Brain pericyte (primary cell): ENCODE measurements around the gene PRMT2.

ENCODE experiments used
- DNase-seq: peaks from one replicate; pipeline ENCODE4 v3.0.0-alpha.2; 2012; ENCODE audit warnings: low read depth, low spot score

PRMT2 gene

DNA sequence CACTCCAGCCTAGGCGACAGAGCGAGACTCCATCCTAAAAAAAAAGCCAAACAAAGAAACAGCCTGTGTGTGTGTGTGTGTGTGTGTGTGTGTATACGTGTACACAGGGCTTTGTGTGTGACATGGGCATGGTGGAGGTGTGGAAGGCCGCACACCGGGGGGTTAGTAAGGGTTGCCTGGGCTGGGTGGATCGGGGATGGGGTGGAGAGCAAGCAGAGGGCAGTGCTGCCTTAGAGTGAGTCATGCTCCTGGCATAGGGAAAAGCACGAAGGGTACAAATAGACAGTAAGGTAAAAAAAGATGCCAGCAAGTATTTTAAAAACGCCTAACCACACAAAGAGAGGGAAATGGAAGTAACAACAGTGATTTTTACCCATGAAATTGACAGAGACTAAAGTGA lies 6.2 kb downstream of the PRMT2 start:
- no peak for DNase-seq

GRCh38 chr21:46643379-46644177 lies 8.1 kb downstream of the PRMT2 start:
- no peak for DNase-seq

DNA sequence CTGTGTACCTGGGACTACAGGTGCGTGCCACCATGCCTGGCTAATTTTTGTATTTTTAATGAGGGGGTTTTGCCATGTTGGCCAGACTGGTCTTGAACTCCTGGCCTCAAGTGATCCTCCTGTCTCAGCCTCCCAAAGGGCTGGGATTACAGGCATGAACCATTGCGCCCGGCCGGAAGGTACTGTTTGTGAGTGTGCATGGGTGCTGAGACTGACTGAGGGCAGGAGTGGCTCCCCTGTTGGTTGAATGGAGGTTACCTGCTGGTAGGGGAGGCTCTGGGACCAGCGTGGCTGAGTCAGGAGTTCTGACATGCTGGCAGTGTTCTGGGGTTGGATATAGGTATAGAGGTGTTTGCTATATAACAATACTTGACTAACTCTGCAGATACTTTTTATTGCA lies 10.4 kb downstream of the PRMT2 start:
- no peak for DNase-seq

DNA sequence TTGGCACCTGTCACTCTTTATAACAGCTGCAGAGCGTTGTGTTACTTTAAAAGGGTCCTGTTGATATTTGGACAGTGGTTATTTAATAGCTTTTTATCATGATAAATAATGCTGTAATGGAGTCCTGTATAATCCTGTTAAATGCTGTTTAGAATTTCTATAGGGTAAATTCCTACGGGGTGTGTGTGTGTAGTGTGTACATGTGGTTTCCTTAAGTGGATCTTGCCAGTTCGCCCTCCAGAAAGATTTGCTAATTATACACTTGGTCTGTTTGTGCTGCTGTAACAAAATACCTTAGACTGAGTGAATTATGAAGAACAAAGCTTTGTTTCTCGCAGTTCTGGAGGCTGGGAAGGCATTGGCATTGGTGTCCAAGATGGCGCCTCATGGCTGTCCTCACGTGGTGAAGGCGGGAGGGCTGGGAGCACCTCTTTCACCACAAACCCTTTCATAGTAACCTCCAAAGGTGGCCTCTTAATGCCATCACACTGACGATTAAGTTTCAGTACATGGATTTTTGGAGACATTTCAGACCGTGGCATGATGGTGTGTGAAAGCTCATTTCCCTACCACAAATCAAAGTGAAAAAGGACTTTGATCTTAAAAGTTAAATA lies 11.2 kb downstream of the PRMT2 start:
- no peak for DNase-seq

- DNase-seq, result no peak
These were observed 13.1 kb downstream of the PRMT2 start for GRCh38 chr21:46648539-46648938.

DNA sequence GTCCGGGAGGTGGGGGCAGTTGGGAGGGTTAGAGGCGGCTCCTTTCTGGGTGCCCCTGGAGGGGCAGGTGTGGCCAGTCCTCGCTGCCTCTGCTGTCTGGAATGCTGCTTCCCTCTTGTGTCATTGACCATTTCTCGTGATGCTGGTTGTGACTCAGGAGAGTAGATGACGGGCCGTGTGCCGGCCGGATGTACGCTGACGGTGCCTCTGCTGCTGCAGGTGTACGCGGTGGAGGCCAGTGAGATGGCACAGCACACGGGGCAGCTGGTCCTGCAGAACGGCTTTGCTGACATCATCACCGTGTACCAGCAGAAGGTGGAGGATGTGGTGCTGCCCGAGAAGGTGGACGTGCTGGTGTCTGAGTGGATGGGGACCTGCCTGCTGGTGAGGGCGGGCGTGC lies 13.9 kb downstream of the PRMT2 start:
- no peak for DNase-seq

- no peak for DNase-seq
These were observed 15.1 kb downstream of the PRMT2 start for GRCh38 chr21:46650476-46651098.

GRCh38 chr21:46651121-46651520 lies 15.6 kb downstream of the PRMT2 start:
- DNase-seq, result no peak

DNA sequence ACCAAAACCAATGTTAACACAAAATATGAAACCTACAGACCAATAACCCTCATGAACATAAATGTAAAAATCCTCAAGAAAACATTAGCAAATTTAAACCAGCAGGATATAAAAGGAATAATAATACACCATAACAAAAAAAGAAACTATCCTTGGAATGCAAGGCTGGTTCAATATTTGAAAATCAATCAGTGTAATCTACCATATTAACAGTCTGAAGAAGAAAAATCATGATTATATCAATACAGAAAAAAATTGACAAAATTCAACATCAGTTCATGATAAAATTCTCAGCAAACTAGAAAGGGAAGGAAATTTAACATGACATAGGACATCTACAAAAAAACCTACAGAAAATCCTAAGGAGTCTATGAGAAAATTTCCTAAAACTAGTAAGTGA lies 19.8 kb downstream of the PRMT2 start:
- no peak for DNase-seq

- DNase-seq, result no peak
These were observed 21.3 kb downstream of the PRMT2 start for GRCh38 chr21:46656820-46657219.

- no peak for DNase-seq
These were observed 25.0 kb downstream of the PRMT2 start for GRCh38 chr21:46660505-46660904.

DNA sequence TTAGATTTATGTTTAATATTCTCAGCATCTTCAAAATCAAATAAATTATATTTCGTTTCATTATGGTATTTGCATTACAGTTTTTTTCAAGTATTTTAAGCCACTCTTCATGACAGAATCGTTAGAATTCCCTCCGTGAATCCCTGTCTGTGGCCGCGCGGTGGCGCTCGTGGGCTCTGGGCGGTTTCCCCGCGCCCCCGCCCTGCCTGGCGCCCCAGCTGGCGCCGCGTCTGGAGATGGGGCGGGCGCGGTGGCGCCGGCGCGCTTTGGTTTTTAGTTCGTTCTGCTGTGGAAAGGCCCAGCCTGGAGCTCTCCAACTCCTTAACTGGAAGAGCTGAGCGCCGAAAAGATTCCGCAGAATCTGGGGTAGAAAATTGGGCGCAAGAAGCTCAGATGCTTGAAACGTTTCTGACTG lies 25.7 kb downstream of the PRMT2 start:
- DNase-seq, result peak; percentile 49

DNA sequence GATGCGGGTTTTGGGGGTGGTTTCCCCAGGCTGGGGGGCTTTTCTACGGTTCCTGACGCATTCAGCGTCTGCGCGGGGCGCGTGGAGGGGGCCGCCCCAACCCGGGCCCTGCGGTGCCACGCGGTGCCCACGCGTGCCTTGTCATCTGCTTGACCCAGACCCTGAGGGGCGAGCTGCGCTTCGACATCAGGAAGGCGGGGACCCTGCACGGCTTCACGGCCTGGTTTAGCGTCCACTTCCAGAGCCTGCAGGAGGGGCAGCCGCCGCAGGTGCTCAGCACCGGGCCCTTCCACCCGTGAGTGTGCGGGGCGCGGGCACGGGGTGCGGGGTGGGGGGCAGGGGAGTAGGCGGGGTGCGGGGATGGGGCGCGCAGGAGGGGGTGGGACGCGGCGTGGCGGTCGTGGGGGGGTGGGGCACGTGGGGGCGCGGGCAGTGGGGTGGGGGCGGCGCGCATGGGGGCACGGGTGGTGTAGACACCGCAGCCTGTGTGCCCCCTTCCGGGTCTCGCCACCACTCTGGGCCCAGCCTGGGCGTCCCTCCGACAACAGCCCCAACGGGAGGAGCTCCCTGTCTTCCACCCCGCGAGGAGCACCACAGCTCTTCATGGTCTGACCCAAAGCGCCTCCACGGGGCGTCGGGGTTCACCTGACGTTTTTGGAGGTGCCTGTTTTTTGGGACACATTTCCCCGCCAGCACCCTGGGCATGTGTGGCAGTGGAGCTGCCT lies 26.3 kb downstream of the PRMT2 start:
- no peak for DNase-seq

GRCh38 chr21:46662367-46662654 lies 26.8 kb downstream of the PRMT2 start:
- DNase-seq, result no peak

DNA sequence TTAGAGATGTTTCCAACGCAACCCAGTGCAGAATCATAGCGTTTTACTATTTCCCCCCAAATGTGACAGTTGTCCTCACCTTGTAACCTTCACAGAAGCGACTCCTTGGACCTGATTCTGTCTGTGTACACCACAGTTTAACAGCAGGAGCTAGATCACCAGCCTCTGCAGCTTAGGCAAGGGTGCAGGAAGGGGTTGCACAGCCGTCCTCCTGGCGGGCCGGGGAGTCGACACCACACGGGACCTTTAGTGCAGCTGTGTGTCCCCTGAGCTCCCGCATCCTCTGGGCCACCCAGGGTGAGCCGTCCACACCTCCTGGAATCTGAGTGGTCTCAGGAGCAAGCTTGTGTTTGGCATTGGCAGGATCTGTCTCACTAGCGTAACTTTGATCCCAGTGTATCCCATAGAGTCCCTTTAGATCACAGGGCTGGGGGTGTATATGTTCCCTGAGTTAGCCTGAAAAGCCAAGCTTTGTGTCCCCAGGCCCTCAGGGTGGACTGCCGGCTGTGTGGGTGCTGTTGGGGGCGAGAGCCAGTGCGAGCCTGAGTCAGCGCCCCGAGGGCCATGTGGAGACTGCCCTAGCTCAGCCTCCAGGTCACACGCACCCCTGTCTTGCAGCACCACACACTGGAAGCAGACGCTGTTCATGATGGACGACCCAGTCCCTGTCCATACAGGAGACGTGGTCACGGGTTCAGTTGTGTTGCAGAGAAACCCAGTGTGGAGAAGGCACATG lies 27.5 kb downstream of the PRMT2 start:
- no peak for DNase-seq

DNA sequence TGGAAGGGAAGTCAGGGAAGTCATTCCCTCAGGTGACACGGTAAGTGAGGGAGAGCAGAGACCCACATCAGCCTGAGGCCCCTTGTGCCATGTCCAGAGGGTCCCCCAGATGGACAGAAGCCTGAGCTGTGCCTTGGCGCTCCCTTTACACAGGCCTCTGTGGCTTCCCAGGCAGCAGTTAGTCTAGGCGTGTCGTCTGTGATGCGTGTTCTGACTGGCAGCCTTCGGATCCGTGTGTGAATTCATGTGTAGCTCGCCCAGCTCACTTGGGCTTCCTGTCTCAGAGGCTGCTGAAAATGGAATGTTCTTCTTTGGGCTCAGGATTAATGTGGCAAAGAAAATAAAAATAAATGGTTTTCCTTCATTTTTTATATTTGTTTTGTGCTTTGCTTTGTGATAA lies 28.3 kb downstream of the PRMT2 start:
- no peak for DNase-seq

- DNase-seq, result no peak
These were observed 29.0 kb downstream of the PRMT2 start for GRCh38 chr21:46664316-46664995.

DNA sequence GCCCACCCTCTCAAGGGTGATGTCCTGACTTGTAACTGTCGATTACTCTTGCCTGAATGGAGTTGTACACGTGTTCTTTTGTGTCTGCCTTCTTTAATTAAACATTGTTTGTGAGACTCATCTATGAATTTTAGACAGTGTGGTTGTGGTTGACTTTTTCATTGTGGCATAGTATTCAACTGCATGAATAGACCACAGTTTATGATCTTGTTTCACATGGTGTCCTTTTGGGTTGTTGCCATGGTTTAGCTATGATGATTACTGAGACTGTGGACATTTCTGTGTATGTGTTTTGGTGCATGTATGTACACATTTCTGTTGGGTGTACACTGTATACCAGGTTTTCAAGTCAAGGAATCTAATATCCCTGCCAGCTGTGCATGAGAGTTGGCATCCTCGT lies 30.1 kb downstream of the PRMT2 start:
- DNase-seq, result no peak

- no peak for DNase-seq
These were observed 31.7 kb downstream of the PRMT2 start for GRCh38 chr21:46666941-46667740.

DNA sequence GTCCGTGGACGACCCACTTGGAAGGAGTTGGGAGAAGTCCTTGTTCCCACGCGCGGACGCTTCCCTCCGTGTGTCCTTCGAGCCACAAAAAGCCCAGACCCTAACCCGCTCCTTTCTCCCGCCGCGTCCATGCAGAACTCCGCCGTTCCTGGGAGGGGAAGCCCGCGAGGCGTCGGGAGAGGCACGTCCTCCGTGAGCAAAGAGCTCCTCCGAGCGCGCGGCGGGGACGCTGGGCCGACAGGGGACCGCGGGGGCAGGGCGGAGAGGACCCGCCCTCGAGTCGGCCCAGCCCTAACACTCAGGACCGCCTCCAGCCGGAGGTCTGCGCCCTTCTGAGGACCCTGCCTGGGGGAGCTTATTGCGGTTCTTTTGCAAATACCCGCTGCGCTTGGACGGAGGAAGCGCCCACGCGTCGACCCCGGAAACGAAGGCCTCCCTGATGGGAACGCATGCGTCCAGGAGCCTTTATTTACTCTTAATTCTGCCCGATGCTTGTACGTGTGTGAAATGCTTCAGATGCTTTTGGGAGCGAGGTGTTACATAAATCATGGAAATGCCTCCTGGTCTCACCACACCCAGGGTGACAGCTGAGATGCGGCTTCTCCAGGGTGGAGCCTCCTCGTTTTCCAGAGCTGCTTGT lies 32.4 kb downstream of the PRMT2 start:
- no peak for DNase-seq
